HepG2 (cell line): ENCODE data around the gene ELOVL6. TPM values are rescaled to one million over a fixed set of nuclear protein-coding genes. Genes with fewer than 3 reads are reported as not detected.

ENCODE experiments used
- CBX1 ChIP-seq: IDR thresholded peaks from one replicate; pipeline ENCODE4 v1.6.1; 2016; ENCODE audit warnings: antibody characterized with exemption, low read depth
- CEBPB ChIP-seq: IDR thresholded peaks from 2 replicates; pipeline ENCODE4 v1.6.1; 2011; ENCODE audit warnings: low read depth, low read length, improper control_type of control experiment, borderline replicate concordance
- DNMT3B ChIP-seq: conservative IDR thresholded peaks from 2 replicates; pipeline ENCODE4 v1.6.1; 2016; ENCODE audit warnings: missing biosample characterization, control low read depth
- GABPB1 ChIP-seq: IDR thresholded peaks from 2 replicates; pipeline ENCODE4 v1.6.1; 2016; ENCODE audit warnings: mild to moderate bottlenecking, missing genetic modification reagents, moderate library complexity, missing compliant biosample characterization
- GLI4 ChIP-seq: sonication (generic); formaldehyde crosslinking; IDR thresholded peaks from 2 replicates; pipeline ENCODE4 v1.5.1; 2020; ENCODE audit warnings: missing genetic modification reagents, mild to moderate bottlenecking, moderate library complexity, borderline replicate concordance
- KAT2B ChIP-seq: fragments of 150-350 bp; IDR thresholded peaks from 2 replicates; pipeline ENCODE4 v1.6.1; 2014; ENCODE audit warnings: low read depth, low read length, borderline replicate concordance
- KDM6A ChIP-seq: IDR thresholded peaks from 2 replicates; pipeline ENCODE4 v1.6.1; 2016; ENCODE audit warnings: low read depth
- MEIS2 ChIP-seq: sonication (generic); formaldehyde crosslinking; IDR thresholded peaks from 2 replicates; pipeline ENCODE4 v1.9.0; 2021; ENCODE audit warnings: mild to moderate bottlenecking, missing genetic modification reagents
- MIXL1 ChIP-seq: IDR thresholded peaks from 2 replicates; pipeline ENCODE4 v1.6.1; 2016
- NAIF1 ChIP-seq: sonication (generic); formaldehyde crosslinking; IDR thresholded peaks from 2 replicates; pipeline ENCODE4 v1.5.0; 2020; ENCODE audit warnings: mild to moderate bottlenecking, missing genetic modification reagents, borderline replicate concordance
- NCOA2 ChIP-seq: sonication (generic); formaldehyde crosslinking; IDR thresholded peaks from 2 replicates; pipeline ENCODE4 v1.8.0; 2022; ENCODE audit warnings: inconsistent platforms
- PAWR ChIP-seq: sonication (generic); formaldehyde crosslinking; IDR thresholded peaks from 2 replicates; pipeline ENCODE4 v1.4.0; 2020; ENCODE audit warnings: missing genetic modification reagents, mild to moderate bottlenecking, borderline replicate concordance
- RBM22 ChIP-seq: fragments of 200-400 bp; formaldehyde crosslinking; optimal IDR thresholded peaks from 2 replicates; pipeline ENCODE3; 2017; ENCODE audit warnings: mild to moderate bottlenecking, low read length, moderate library complexity
- STAG1 ChIP-seq: sonication (generic); formaldehyde crosslinking; IDR thresholded peaks from 2 replicates; pipeline ENCODE4 v1.4.0; 2020; ENCODE audit warnings: missing genetic modification reagents
- ZBTB1 ChIP-seq: sonication (generic); formaldehyde crosslinking; IDR thresholded peaks from 2 replicates; pipeline ENCODE4 v1.4.0; 2020; ENCODE audit warnings: missing genetic modification reagents, borderline replicate concordance
- ZBTB3 ChIP-seq: sonication (generic); formaldehyde crosslinking; IDR thresholded peaks from 2 replicates; pipeline ENCODE4 v1.4.0; 2020; ENCODE audit warnings: low read depth, mild to moderate bottlenecking, moderate library complexity, missing genetic modification reagents, borderline replicate concordance
- ZNF724P ChIP-seq: sonication (generic); formaldehyde crosslinking; IDR thresholded peaks from 2 replicates; pipeline ENCODE4 v1.8.0; 2022; ENCODE audit warnings: missing genetic modification reagents, borderline replicate concordance
- ZNF75D ChIP-seq: sonication (generic); formaldehyde crosslinking; IDR thresholded peaks from 2 replicates; pipeline ENCODE4 v1.8.1; 2023; ENCODE audit warnings: missing genetic modification reagents, mild to moderate bottlenecking, borderline replicate concordance
- ZSCAN25 ChIP-seq: sonication (generic); formaldehyde crosslinking; IDR thresholded peaks from 2 replicates; pipeline ENCODE4 v1.8.0; 2022; ENCODE audit warnings: mild to moderate bottlenecking, missing genetic modification reagents
- polyA plus RNA-seq, 8 experiments: library from polyadenylated mRNA; depleted of rRNA in 3 of 8; stranded (reverse) in 7 of 8; unstranded in 1 of 8; fragments of >200 nt; fragmentation: Illumina TruSeq in 4 of 8; extraction: Trizol in 4 of 8; gene quantifications; 2 replicates each; pipeline versions ENCODE4 v1.2.1 to v1.2.3, GENCODE V29; 2011 to 2016; ENCODE audit warnings: low read depth in 4 of 8, missing spikeins in 1 of 8, mixed read lengths in 1 of 8; ENCODE audit not compliant: insufficient read depth in 1 of 8
- total RNA-seq, 5 experiments: library from RNA; depleted of rRNA; stranded (reverse); fragments of >200 nt; fragmentation: Illumina TruSeq; extraction: Trizol; gene quantifications; 2 replicates each; pipeline ENCODE4 v1.2.3, GENCODE V29; 2016; ENCODE audit warnings: low read depth in 1 of 5
- TF ChIP-seq, protein P1 (sequence below): sonication (generic); formaldehyde crosslinking; IDR thresholded peaks from 2 replicates; pipeline ENCODE4 v1.4.0; 2020; ENCODE audit warnings: mild to moderate bottlenecking, missing genetic modification reagents, borderline replicate concordance
- TF ChIP-seq, protein P2 (sequence below): IDR thresholded peaks from 2 replicates; pipeline ENCODE4 v1.6.1; 2016; ENCODE audit warnings: mild to moderate bottlenecking, missing biosample characterization, missing genetic modification reagents
- TF ChIP-seq, protein P3 (sequence below): sonication (generic); formaldehyde crosslinking; IDR thresholded peaks from 2 replicates; pipeline ENCODE4 v1.5.0; 2020; ENCODE audit warnings: mild to moderate bottlenecking, missing genetic modification reagents, moderate library complexity

ELOVL6 gene
- total and polyA plus RNA-seq, 2 of the 13 experiments (the other 11 are each of a cell fraction or from before 2014, with no cell fraction given): 14.1 to 23.2 TPM

DNA sequence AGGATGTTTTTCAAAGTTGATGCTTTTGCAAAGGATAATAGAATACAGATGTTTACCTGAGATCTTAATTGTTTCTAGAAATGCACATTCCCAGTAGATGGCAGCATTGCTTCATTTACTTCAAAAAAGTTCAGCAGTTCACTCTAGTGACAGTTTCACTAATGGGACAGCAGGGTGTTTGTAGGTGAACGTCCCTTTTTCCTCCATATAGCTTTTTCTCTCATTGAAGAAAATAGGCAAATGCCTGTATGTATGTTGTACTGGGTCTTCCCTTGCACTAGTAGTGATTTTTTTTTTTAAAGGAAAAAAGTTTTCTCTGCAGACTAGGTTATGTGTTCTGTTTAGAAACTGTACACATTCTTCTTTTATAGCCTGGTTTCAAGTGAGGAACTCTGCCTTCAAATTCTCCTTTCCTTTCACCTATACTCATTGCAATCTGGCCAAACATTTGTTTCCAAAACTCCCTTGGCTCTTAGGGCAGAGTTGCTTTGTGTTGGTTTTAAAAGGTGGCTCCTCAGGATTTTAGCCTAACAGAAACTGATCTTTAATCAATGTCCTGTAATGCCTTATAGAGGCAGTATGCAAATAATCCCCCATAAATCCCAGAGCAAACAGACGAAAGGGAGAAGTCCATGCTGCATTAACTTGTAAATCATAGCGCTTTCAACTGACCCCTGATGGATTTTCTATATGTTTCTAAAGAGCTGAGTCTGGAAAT, 199.4 kb downstream of the ELOVL6 start (continued):
- TF ChIP-seq MEIS2 (CRISPR knock-in tag) (no peak), GLI4 (CRISPR knock-in tag) (no peak), CBX1 (no peak), KAT2B (no peak), ZSCAN25 (no peak), ZBTB1 (CRISPR knock-in tag) (no peak), RBM22 (no peak), STAG1 (CRISPR knock-in tag) (peak; percentile 95), ZNF724P (no peak), KDM6A (CRISPR knock-in tag) (no peak), GABPB1 (CRISPR knock-in tag) (no peak), ZBTB3 (CRISPR knock-in tag) (no peak), DNMT3B (CRISPR knock-in tag) (no peak), PAWR (no peak), ZNF75D (CRISPR knock-in tag) (no peak), NAIF1 (CRISPR knock-in tag) (no peak), CEBPB (no peak), MIXL1 (CRISPR knock-in tag) (peak; percentile 46; the same call in 1 of the 2 replicates), NCOA2 (CRISPR knock-in tag) (no peak)
- TF ChIP-seq, protein P1, sequence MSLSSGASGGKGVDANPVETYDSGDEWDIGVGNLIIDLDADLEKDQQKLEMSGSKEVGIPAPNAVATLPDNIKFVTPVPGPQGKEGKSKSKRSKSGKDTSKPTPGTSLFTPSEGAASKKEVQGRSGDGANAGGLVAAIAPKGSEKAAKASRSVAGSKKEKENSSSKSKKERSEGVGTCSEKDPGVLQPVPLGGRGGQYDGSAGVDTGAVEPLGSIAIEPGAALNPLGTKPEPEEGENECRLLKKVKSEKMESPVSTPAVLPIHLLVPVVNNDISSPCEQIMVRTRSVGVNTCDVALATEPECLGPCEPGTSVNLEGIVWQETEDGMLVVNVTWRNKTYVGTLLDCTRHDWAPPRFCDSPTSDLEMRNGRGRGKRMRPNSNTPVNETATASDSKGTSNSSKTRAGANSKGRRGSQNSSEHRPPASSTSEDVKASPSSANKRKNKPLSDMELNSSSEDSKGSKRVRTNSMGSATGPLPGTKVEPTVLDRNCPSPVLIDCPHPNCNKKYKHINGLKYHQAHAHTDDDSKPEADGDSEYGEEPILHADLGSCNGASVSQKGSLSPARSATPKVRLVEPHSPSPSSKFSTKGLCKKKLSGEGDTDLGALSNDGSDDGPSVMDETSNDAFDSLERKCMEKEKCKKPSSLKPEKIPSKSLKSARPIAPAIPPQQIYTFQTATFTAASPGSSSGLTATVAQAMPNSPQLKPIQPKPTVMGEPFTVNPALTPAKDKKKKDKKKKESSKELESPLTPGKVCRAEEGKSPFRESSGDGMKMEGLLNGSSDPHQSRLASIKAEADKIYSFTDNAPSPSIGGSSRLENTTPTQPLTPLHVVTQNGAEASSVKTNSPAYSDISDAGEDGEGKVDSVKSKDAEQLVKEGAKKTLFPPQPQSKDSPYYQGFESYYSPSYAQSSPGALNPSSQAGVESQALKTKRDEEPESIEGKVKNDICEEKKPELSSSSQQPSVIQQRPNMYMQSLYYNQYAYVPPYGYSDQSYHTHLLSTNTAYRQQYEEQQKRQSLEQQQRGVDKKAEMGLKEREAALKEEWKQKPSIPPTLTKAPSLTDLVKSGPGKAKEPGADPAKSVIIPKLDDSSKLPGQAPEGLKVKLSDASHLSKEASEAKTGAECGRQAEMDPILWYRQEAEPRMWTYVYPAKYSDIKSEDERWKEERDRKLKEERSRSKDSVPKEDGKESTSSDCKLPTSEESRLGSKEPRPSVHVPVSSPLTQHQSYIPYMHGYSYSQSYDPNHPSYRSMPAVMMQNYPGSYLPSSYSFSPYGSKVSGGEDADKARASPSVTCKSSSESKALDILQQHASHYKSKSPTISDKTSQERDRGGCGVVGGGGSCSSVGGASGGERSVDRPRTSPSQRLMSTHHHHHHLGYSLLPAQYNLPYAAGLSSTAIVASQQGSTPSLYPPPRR (CRISPR knock-in tag): no peak
- TF ChIP-seq, protein P2, sequence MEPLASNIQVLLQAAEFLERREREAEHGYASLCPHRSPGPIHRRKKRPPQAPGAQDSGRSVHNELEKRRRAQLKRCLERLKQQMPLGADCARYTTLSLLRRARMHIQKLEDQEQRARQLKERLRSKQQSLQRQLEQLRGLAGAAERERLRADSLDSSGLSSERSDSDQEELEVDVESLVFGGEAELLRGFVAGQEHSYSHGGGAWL (CRISPR knock-in tag): no peak
- TF ChIP-seq, protein P3, sequence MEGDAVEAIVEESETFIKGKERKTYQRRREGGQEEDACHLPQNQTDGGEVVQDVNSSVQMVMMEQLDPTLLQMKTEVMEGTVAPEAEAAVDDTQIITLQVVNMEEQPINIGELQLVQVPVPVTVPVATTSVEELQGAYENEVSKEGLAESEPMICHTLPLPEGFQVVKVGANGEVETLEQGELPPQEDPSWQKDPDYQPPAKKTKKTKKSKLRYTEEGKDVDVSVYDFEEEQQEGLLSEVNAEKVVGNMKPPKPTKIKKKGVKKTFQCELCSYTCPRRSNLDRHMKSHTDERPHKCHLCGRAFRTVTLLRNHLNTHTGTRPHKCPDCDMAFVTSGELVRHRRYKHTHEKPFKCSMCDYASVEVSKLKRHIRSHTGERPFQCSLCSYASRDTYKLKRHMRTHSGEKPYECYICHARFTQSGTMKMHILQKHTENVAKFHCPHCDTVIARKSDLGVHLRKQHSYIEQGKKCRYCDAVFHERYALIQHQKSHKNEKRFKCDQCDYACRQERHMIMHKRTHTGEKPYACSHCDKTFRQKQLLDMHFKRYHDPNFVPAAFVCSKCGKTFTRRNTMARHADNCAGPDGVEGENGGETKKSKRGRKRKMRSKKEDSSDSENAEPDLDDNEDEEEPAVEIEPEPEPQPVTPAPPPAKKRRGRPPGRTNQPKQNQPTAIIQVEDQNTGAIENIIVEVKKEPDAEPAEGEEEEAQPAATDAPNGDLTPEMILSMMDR: peak; percentile 79
- TF ChIP-seq, all 625 proteins: peak for 7
